Stimulated activated CD4-positive, alpha-beta T cell treated with anti-CD3 and anti-CD28 coated beads, Interleukin-2, amount 100 ng/mL, for 48 hours (primary cell): Measurements from ENCODE around the gene FILIP1L.

Experiments used
- DNase-seq, 2 donors: peaks; one replicate each; pipeline ENCODE4 v3.0.0-alpha.2; 2020

The FILIP1L gene

DNA sequence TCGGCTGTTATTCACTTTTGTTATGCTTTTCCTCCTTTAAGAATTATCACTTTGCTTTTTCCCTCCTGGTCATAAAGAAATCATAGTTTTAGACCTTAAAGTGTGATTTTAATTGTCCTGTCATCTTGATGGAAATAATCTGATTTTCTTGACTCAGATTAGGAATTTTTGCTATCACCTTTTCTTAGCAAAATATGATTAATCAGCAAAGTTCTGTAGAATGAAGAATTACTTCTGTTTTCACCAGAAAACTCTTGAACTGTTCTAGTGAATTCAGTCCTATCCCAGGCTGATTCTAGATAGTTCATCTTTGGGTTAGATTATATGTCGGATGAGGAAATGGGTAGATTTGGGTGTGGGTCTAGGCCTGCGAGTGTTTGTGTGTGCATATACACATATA is 284.5 kb downstream of the FILIP1L start:
- DNase-seq = no peak

DNA sequence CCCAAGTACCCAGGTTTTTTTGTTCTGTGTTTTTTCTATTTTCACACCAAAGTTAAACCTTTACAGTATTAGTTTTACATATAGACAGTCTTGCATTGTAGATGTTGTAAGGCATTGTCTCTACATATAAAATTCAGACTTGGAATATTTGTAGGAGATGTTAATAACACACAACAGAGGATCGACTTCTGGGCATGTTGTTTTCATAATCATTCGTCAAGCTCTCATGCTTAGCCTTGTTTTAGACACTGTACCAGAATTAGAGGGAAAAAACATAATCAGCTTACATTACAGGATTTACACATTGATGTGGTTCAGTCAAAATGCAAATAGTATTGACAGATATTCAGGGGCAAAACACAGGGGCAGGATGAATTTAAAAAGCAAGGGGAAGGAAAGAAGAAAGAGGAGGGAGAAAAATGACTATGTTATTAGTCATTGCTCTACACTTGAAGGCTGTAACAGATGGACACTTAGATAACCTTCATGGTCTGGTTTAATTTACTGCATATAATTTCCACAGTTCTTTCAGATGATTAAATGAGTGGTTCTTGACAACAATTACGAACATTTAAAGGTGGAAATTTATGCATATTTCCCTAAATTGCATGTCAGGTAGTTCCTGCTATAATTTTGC is 289.2 kb downstream of the FILIP1L start:
- no peak for DNase-seq

DNA sequence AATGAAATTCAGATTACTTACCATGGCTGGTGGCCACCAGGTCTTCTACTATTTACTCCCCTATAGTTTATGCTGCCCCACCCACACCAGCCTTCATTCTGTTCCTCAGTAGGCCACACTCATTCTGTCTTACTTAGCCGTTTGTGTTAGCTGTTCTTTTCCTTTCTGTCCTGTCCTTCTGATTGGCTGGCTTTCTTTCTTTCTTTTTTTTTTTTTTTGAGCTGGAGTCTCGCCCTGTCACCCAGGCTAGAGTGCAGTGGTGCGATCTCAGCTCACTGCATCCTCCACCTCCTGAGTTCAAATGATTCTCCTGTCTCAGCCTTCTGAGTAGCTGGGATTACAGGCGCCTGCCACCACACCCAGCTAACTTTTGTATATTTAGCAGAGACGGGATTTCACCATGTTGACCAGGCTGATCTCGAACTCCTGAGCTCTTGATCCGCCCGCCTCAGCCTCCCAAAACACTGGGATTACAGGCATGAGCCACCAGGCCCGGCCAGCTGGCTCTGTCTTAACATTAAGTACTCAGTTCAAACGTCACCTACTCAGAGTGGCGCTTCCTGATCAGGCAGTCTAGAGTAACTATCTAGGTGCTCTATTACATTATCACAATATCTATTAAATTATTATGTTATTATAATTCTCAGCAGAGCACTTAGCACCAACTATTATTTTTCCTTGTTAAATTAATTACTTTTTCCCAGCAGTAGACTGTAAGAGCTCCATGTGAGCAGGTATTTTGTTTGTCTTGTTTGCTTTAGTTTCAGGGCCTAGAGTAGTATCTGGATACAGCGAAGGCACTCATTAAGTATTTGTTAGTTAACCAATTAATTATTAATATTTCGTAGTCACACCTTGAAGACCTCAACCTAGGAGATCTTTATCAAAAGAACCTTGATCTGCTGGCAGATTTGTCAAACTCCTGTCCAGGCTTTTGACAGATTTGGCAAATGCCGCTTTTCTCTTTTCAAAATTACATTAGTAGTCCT is 290.3 kb downstream of the FILIP1L start:
- DNase-seq = no peak

DNA sequence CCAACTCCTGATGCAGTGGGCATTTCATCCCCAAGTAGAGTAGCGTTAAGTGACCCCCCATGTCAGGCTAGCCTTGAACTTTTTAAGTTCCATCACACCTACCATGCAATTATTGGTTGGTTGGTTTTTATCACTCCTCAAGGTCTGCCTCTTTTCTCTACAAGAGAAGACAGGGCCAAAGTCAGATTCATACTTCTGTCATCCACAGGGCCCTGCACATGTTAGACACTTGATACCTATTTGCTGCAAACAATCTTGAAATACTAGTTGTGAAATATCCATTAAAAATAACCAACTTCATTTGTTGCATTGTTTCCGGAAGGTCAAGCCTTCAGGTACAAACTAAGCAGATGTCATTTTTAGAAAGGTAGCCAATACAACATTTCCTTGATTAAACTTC is 295.5 kb downstream of the FILIP1L start:
- no peak for DNase-seq

DNA sequence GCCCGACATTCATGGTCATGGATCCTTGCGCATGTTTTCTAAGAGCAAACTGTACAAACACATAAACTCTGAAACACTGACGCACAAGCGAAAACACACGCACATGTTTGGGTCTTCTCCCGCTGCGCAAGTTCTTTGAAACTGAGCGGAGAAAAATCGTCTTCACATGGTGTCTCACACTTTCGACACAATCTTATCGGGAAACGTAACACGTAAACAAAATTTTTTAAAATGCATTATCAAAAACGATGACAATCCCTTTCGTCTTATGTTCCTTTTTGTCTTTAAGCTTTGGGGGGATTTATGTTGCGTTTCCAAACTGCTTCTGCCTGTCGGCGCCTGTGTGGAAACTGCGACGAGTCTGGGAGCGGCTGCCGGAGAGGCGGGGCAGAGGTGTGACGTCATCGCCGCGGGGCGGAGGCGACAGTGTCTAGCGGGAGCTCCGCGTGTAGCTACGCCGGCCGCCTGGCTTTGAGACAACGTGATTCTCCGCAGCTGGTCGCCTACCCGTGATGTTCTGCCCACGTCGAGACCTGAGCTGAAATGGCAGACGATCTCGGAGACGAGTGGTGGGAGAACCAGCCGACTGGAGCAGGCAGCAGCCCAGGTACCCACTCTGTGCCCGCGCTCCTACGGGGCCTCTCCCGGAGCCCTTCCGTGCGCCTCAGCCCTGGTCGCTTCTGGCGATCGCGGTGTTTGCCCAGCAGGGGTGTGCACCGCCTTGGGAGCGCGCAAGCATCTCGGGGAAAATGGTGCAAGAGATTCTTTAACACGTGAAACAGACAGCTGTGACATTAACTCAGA is 296.7 kb downstream of the FILIP1L start, which contains the start of gene CMSS1:
Gene CMSS1, plus strand, starts transcription at position 426 of the 804 bp plus-strand sequence.
- DNase-seq = peak; percentile 93 to 94

DNA sequence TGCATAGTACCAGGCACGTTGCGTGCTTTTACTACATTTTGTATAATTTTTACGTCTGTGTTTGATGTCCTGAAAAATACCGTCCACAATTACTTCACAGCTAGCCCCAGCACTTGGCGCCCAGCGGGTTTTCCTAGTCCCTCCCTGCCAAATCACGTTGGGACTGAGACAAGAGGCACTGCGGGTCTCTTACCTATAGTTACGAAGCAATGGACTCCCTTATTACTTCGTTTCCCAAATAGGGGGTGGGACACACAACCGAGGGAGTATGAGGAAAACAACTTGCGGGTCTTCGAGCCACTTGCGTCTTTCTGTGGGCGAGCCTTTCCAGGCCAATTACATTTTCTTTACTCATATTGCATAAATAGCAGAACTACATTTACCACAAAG is 297.3 kb downstream of the FILIP1L start:
- DNase-seq = no peak

DNA sequence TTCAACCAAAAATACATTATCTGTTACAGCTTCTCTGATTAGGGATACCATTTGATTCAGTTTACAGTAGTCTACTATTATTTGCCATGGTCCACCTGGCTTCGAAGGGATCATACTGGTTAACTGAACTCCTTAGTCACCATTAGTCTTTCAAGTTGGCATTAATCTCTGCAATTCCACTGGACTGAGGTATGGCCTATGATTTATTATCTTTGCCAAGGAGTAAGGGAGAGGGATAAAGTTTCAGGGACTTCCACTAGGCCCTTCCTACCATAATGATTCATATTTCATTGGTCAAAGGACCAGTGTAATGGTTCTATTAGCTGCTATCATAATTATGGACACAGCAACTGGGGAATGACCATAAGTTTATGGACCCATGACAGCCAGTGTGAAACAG is 303.9 kb downstream of the FILIP1L start:
- no peak for DNase-seq

DNA sequence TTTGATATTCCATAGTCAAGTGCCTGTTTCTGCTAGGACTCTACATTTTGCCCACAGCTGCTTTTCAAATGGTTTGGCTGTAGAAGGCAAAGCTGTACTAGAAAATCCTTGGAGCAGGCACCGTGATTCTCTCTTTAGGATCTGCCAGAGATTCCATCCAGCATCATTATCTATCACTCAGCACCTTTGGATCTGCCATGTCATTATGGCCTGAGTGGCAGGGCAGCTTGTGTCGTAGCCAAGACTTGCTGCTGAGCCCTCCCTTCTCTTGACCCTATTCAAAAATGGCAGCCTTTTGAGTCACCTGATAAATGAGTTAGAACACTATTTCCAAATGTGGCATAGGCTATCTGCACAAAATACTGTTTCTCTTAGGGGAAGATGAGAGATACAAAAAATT is 304.7 kb downstream of the FILIP1L start:
- DNase-seq = no peak

DNA sequence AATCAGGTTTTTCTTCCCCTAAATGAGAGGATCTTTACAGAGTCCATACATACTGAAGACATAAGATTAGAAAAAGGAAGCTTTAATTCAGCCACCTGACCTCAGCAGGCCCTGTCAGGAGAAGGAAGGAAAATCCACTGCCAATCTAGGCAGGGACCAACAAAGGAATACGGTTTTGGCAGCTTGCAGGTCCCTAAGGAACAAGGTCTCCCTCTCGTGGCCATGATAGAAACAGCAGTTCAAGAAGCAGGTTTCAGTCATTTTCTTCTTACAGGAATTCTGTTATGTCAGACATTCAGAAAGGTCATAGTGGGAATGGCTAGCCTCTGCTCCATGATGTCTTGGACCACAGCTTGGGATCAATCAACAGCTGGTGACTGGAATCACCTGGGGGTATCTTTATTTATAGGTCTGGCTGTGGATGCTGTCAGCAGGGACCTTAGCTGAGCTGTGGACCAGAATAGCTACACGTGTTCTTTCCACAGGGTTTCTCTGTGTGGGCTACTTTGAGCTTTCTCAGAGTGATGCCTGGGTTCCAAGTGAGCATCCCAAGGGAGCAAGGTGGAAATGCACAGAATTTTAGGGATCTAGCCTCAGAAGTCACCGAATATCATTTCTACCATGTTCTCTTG is 306.0 kb downstream of the FILIP1L start:
- DNase-seq = peak; percentile 11 to 22

DNA sequence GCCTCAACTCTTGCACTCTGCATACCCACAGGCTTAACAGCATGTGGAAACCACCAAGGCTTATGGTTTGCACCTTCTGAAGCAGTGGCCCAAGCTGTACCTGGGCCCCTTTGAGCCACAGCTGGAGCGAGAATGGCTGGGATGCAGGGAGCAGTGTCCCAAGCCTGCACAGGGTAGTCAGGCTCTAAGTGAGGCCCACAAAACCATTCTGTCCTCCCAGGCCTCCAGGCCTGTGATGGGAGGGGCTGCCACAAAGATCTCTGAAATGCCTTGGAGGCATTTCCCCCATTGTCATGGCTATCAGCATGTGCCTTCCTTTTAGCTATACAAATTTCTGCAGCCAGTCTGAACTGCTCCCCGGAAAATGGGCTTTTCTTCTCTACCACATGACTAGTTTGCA is 309.1 kb downstream of the FILIP1L start:
- no peak for DNase-seq

DNA sequence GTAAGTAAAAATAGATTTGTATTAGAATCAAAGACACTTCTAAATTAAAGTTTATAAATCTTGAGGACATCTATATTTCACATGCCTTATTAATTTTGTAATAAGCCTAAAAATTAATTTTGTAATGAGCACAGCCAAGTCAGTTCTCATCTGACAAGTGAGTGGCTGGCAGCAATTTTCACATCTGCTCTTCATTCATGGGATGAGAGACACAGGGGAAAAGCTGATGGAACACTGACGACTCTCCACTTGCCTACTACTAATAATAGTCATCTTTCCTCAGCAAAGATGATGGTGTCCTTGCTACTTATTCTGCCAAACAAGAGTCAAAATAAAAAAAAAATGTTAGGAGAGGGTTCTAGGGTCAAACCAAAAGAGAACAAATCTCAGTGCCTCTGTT is 311.0 kb downstream of the FILIP1L start:
- DNase-seq = no peak

DNA sequence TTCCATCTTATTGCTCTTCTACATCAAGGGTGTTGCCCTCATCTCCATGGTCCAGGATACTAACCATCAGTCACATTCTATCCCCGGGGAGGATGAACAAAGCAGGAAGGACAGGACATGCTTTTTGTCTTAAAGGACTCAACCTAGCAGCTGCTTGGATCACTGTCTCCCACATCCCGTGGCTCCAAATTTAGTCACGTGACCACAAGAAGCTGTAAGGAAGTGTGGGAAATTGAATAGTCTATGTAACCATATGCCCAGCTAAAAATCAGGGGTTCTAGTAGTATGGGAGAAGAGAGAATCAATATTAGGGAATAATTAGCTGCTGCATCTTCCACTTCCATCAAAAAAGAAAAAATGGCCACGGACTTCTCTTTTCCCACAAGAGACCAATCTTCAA is 314.9 kb downstream of the FILIP1L start:
- DNase-seq = no peak

DNA sequence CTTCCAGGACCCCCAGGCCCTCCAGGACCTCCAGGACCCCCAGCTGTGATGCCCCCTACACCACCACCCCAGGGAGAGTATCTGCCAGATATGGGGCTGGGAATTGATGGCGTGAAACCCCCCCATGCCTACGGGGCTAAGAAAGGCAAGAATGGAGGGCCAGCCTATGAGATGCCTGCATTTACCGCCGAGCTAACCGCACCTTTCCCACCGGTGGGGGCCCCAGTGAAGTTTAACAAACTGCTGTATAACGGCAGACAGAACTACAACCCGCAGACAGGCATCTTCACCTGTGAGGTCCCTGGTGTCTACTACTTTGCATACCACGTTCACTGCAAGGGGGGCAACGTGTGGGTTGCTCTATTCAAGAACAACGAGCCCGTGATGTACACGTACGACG is 318.7 kb downstream of the FILIP1L start:
- DNase-seq = no peak

DNA sequence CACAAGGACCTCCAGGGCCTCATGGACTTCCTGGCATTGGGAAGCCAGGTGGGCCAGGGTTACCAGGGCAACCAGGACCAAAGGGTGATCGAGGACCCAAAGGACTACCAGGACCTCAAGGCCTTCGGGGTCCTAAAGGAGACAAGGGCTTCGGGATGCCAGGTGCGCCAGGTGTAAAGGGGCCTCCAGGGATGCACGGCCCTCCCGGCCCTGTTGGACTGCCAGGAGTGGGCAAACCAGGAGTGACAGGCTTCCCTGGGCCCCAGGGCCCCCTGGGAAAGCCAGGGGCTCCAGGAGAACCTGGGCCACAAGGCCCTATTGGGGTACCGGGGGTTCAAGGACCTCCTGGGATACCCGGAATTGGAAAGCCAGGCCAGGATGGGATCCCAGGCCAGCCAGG is 319.8 kb downstream of the FILIP1L start:
- no peak for DNase-seq

DNA sequence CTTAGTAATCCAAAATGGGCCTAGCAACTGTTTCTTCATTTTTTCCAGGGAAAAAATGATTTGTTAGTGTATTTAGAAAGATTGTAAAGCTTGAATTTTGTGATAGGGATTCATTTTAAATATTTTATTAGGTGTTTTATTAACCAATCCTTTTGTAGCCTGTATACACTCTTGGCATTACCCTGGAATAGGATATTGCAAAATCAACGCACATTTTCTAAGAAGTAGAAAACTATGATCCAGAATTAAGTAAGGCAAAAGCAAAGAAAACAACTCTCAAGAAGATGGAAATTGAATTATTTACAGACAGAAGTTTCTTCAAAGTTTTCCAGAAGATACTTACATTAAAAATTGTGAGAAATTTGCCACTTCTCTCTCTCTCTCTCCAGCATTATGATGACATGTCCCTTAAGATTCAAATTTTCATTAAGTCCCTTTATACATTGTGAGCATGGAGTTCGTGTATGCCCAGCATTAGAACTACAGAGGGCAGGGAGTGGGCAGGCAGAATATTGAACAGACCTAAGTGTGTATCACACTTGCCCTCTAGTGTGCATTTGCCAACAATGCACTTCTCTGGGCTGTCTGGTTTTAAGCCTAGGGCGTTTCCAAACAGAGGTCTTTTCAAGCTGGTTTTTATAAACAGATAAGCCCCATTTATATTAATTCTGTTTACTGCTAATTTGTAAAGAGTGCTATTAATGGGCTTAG is 325.1 kb downstream of the FILIP1L start:
- peak in 1 of 2 donors; percentile 3 for DNase-seq
